Activated naive CD4-positive, alpha-beta T cell treated with anti-CD3 and anti-CD28 coated beads, Interleukin-2, amount 50 U/mL, for 16 hours (primary cell): ENCODE data around the gene HELZ.

Experiments
- DNase-seq: peaks from one replicate; pipeline ENCODE4 v3.0.0-alpha.2; 2020

HELZ gene

DNA sequence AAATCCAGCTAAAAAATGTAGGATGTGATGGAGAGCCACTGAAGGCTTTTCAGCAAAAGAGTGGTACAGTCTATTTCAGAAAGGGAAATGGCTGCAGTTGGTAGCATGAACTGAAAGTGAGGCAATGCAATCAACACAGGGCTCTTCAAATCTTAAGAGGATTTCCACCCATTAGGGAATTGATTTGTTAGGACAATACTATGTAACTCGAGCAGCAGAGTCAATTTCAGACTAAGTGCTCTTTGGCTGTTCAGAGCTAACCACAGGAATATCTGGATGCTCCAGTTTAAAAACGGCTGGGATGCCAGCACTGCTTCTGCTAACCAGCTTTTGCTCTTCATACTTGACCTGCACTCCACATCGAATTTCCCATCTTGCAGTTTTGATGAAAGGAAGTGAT, 176.0 kb downstream of the HELZ start:
- DNase-seq = no peak

DNA sequence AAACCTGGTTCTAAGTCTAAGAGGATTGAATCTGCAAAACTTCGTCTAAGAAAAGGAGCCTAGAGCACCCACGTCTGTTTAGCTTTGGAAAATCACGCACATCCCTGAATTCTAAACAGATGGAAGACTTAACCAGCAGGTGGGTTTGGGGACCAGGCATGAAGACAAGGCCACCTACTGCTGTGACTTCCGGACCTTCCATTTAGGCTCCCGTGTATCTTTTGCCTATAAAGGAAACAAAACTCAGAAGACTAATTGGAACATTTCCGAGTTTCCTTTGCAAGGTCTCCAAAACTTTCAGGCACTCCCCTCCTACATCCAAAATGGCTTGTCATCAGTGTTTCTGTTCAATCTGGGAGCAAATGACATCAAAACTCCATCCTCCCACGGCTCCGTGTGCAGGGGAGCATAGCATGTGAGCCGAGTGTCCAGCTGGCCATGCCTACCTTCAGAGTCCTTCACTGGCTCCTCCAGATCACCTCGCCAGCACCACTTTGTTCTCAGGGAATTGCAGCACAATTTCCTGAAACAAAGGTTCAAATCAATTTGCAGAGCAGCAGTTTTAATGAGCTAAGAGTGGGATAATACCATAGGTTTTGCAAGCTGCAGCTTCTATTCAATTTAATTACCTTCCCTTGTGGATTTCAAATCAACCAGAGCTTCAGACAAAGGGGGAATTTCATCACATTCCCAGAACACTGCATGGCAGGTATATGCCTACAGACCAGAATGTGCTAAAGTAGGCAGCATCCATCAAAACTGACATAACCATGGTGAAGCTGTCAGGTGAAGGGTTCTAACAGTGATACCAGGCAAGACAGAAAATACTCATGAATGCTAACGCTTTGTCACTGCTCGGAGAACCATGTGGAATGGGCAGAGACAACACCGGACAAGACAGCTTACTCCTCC, 177.2 kb downstream of the HELZ start:
- no peak for DNase-seq

DNA sequence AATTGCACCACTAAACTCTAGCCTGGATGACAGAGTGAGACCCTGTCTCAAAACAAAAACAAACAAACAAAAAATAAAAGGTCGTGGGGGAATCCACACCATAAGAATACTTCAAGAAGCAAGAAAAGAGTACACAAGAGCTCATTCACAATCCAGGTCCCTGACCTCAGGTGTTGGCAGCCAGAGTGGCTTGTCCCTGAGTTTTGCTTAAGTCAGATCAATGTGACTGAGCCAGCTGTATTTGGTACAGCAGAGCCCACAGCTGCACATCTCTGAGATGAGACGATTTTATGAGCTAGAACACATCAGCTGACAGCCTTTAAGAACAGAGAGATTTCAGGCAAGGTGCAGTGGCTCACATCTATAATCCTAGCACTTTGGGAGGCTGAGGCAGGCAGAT, 178.3 kb downstream of the HELZ start:
- no peak for DNase-seq

GRCh38 chr17:67063141-67063540, 181.9 kb downstream of the HELZ start:
- DNase-seq = no peak

DNA sequence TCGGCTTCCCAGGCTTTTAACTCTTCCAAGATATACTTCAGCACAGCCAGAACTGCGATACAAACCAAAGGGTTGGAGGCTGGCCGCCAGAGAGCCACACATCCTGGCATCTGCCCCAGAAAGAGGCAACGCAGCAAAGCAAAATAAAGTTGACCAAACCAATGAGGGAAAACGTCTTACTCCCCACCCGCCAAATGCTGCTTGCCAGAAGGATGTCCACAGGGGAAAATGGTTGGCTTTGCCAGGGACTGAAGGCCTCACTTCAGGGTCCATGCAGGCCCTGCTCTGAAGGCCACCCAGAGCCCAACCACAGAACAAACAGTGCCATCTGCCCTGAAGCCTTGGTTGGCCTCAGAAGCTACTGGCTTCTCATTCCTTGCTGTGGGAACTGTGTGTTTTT, 185.6 kb downstream of the HELZ start:
- no peak for DNase-seq

- no peak for DNase-seq
Observed at GRCh38 chr17:67058036-67058435, 187.0 kb downstream of the HELZ start.

GRCh38 chr17:67056746-67057490, 188.1 kb downstream of the HELZ start:
- no peak for DNase-seq

- no peak for DNase-seq
Observed at GRCh38 chr17:67055811-67056745, 188.9 kb downstream of the HELZ start.

DNA sequence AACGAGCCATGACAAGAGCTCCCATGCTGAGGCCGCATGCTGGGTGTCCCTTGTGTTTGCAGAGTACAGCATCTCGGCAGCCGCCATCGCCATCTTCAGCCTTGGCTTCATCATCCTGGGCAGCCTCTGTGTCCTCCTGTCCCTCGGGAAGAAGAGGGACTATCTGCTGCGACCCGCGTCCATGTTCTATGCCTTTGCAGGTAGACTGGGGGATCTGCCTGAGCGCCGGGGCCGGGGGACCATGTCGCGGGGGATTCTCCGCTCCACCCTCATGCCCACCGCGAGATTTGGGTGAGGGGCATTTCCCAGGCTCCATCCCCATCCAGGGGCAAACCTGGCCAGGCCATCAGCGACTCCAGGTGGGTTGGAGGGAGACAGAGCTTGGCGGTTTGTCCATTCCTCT, 190.0 kb downstream of the HELZ start:
- DNase-seq = no peak

- no peak for DNase-seq
Observed at GRCh38 chr17:67054608-67055007, 190.4 kb downstream of the HELZ start.

DNA sequence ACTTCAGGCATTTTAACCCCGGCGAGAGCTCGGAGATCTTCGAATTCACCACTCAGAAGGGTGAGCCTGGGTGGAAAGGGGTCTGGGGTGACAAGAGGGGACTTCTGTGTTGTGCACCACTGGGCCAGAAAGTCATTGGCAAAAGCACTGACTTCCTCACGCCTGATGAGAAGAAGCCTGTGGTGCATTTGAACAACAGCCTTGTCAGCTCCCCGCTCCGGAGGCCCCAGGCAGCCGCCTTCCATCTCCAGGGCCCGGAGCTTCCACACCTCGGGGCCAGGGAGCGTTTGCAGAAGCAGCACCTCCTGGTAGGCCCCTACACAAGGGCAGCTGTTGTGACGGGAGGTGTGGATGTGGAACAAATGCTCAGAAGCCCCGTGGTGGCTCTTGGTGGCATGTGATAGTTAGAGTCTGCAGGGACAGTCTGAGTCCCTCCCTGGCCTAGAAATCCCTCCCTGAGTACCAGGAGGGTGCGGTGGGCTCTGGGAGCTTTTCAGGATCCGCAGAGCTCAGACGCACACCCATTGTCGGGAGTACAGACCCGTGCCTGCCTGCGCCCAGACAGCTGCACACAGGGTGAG, 190.9 kb downstream of the HELZ start:
- no peak for DNase-seq

- no peak for DNase-seq
Observed at GRCh38 chr17:67053438-67054000, 191.5 kb downstream of the HELZ start.

DNA sequence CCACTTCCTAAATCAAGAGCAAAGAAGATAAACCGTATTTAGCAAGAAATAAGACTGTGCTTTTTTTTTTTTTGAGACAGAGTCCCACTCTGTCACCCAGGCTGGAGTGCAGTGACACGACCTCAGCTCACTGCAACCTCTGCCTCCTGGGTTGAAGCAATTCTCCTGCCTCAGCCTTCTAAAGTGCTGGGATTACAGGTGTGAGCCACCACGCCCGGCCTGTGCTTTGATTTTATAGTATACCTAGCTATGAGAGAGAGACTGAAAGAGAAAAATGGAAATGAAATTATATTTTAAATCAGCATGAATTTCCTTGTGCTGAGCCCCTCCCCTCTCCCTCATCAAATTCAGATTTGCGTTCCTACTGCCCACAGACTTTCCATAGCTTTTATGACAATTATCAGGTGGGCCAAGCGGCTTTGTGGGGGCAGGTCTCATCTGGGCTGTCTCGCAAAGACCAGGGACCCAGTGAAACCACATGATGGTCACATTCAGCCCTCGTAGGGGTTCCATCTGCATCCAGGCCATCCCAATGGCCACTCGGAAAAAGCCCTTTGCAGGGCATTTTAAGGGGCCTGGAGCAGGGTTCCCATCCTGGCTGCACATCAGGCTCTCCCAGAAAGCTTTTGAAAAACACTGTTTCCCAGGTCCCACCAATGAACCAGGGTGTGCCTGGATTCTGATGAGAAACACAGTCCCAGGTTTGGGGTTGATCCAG, 192.1 kb downstream of the HELZ start:
- DNase-seq = no peak

GRCh38 chr17:67051837-67052236, 193.2 kb downstream of the HELZ start:
- DNase-seq = no peak

DNA sequence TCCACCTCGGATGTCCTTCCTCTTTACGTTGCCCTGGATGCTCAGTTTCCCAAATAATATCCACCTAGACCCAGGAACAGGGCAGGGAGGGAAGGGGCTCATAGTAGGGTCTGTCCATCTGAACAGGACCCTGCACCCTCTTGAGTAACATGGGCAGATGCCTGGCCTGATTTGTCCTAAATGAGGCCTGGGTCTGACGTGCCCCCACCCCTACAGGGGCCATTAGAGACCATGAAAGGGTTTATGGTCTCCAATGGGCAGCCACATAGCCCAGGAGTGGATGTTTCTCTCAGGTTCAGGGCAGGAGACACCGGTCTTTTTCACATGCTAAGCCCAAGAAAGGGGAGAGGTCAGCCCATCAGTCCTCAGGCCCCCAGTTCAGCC, 193.8 kb downstream of the HELZ start:
- no peak for DNase-seq

- DNase-seq = no peak
Observed at GRCh38 chr17:67050471-67051154, 194.4 kb downstream of the HELZ start.

DNA sequence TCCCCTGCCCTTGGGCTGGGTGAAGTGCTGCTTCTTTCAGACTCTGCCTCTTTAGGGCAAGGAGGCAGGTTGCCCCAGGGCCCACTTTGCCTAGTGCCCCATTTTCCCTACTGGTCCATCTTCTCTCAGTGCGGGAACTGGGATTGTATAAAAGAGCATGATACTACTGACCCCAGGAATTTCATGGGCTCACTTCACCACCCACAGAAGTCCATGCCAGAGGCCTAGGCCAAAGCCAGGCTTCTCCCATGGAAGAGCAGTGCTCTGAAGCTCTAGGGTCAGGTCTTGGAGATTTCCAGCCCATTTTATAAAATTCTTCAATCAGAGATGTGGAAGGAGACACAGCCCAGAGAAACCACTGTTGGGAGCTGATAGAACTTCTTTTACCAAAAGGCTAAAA, 194.9 kb downstream of the HELZ start:
- DNase-seq = no peak

- DNase-seq = no peak
Observed at GRCh38 chr17:67049025-67049739, 195.8 kb downstream of the HELZ start.

DNA sequence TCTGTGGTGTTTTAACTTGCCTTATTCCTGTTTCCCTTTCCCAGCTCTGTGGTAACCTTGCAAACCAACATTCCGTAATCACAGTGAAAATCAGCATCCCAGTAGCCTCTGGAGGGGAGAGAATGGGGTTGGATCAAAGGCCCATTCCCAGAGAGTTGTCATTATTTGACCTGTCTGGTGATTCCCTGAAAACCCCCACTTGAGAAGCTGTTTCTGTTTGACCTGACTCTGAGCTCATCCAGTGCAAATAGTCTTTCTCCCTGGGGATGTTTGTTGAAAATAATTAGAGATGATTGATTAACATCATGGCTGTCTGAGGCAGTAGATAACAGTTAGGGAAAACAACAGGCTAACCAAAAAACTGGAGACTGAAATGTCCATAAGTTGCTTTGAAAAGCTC, 197.6 kb downstream of the HELZ start:
- DNase-seq = no peak

DNA sequence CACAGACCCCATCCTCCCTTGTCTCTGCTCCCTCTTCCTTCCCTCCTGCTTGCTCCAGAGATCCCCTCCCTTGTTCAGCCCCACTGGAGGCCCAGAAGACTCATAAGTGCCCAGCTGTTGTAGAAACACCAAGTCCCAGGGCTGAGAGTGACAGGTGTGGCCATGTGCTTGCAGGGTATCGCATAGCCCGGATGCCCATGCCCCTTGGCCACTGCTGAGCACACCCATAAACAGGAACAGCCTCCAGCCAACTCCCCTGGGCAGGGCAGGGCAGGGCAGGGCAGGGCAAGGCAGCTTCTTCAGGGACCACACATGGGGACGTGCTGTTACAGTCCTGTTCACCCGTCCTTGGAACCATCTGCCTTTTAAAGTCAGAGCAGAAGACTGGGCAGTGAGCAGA, 198.6 kb downstream of the HELZ start:
- no peak for DNase-seq
